ENCODE measurements around the gene ZCCHC24. TPM values are rescaled to one million over a fixed set of nuclear protein-coding genes. Genes with fewer than 3 reads are reported as not detected.

ZCCHC24 gene
- polyA plus RNA-seq, 3 donors = 3.9 to 5.0 (median 4.0) TPM

DNA sequence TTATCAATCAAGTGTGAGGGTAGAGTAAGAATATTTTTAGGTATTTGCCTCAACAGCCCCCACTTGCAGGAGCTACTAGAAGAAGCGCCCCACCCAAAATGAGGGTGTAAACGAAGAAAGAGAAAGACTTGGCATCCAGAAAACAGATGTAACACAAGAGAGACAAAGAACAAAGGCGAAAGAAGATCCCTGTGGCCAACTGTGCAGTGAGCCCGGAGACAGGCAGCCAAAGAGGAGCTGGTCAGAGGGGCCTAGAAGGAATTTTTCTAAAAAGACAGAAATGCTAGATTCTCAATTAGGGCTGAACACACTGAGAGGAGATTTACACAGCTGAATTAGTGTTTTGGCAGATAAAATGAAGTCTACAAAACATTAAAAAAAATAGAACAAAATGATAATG is 37.3 kb upstream of the ZCCHC24 start:
- peaks cover 0 to 2% (median 0%) of the 10 kb centered on the region in 7 donors for H3K9me3 Mint-ChIP-seq
- no peak overlapping the region for H3K27ac ChIP-seq (ENCODE audit: low read depth in 1 of 2, low read length in 2 of 2)

DNA sequence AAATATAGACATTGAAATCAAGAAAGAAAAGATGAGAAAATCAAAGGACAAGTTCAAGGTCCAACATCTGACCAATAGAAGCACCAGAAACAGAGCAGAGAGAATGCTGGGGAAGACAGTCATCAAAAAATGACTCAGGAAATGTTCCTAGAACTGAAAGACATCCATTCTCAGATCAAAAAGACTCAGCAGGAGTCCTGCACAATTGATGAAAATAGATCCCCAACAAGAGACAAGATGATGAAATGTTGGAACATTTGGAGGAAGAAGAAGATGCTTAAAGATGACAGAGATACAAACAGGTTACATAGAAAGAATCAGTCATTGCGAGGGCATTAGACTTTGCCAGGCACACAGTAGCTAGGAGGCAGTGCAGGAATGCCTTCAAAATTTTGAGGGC is 36.9 kb upstream of the ZCCHC24 start:
- Histone ChIP-seq H3K9me3 (replicated peaks in 1 of 2; ENCODE audit: control insufficient read depth in 1 of 2, insufficient read depth in 1 of 2, low read length in 2 of 2) (no peaks in the 10 kb centered on the region), H3K4me3 (replicated peaks in 1 of 3; ENCODE audit: low read depth in 2 of 3, low read length in 3 of 3) (no peak overlapping the region), H3K4me2 (replicated peaks; ENCODE audit: extremely low read depth, low read length, poor library complexity, severe bottlenecking) (no peak overlapping the region), H2AFZ (ENCODE audit: insufficient read depth, low read depth, low read length, poor library complexity, severe bottlenecking) (no peak overlapping the region), H3K27ac (ENCODE audit: low read depth in 1 of 2, low read length in 2 of 2) (no peak overlapping the region), H4K20me1 (ENCODE audit: insufficient read depth, low read length) (no peaks in the 10 kb centered on the region), H3K4me1 (ENCODE audit: control insufficient read depth in 1 of 2, insufficient read depth in 2 of 2, low read length in 2 of 2) (no peaks in the 10 kb centered on the region), H3K27me3 (ENCODE audit: control insufficient read depth in 2 of 2, insufficient read depth in 2 of 2, low read length in 2 of 2) (no peaks in the 10 kb centered on the region), H3K79me2 (ENCODE audit: insufficient read depth, low read length) (no peaks in the 10 kb centered on the region), H3K36me3 (replicated peaks in 1 of 2; ENCODE audit: control insufficient read depth in 1 of 2, insufficient read depth in 2 of 2, low read length in 2 of 2) (no peaks in the 10 kb centered on the region), H3K9ac (ENCODE audit: insufficient read depth, low read length, poor library complexity, severe bottlenecking) (no peak overlapping the region)
- TF ChIP-seq, protein P1, sequence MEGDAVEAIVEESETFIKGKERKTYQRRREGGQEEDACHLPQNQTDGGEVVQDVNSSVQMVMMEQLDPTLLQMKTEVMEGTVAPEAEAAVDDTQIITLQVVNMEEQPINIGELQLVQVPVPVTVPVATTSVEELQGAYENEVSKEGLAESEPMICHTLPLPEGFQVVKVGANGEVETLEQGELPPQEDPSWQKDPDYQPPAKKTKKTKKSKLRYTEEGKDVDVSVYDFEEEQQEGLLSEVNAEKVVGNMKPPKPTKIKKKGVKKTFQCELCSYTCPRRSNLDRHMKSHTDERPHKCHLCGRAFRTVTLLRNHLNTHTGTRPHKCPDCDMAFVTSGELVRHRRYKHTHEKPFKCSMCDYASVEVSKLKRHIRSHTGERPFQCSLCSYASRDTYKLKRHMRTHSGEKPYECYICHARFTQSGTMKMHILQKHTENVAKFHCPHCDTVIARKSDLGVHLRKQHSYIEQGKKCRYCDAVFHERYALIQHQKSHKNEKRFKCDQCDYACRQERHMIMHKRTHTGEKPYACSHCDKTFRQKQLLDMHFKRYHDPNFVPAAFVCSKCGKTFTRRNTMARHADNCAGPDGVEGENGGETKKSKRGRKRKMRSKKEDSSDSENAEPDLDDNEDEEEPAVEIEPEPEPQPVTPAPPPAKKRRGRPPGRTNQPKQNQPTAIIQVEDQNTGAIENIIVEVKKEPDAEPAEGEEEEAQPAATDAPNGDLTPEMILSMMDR (IDR thresholded peaks at IDR 0.05) = no peak
- Mint-ChIP-seq H3K4me1 (no peaks in the 10 kb centered on the region), H3K27ac (no peak overlapping the region), H3K27me3 (ENCODE audit: low read depth in 3 of 3) (peaks cover 10 to 18% (median 14%) of the 10 kb centered on the region in 3 donors), H3K4me3 (peak overlapping the region in 1 of 2 donors; percentile 0), H3K9me3 (peaks cover 0 to 2% (median 0%) of the 10 kb centered on the region in 7 donors), H3K36me3 (no peaks in the 10 kb centered on the region)
- intact Hi-C loops (cut with micrococcal nuclease) = no loop called here
- peak in 1 of 3 donors; percentile 17 for DNase-seq
- WGBS (ENCODE audit: insufficient coverage) = no CpG with 5 or more reads among the region's 1 CpG

More for the DNA sequence above, 37.3 kb upstream of the ZCCHC24 start:
- intact Hi-C loops (cut with micrococcal nuclease) = no loop called here
- TF ChIP-seq, protein P1 (IDR thresholded peaks at IDR 0.05) = no peak
- Histone ChIP-seq H3K36me3 (replicated peaks in 1 of 2; ENCODE audit: control insufficient read depth in 1 of 2, insufficient read depth in 2 of 2, low read length in 2 of 2) (no peaks in the 10 kb centered on the region), H3K79me2 (ENCODE audit: insufficient read depth, low read length) (no peaks in the 10 kb centered on the region), H3K9ac (ENCODE audit: insufficient read depth, low read length, poor library complexity, severe bottlenecking) (no peak overlapping the region), H3K4me1 (ENCODE audit: control insufficient read depth in 1 of 2, insufficient read depth in 2 of 2, low read length in 2 of 2) (no peaks in the 10 kb centered on the region), H2AFZ (ENCODE audit: insufficient read depth, low read depth, low read length, poor library complexity, severe bottlenecking) (no peak overlapping the region), H3K4me2 (replicated peaks; ENCODE audit: extremely low read depth, low read length, poor library complexity, severe bottlenecking) (no peak overlapping the region), H4K20me1 (ENCODE audit: insufficient read depth, low read length) (no peaks in the 10 kb centered on the region), H3K27me3 (ENCODE audit: control insufficient read depth in 2 of 2, insufficient read depth in 2 of 2, low read length in 2 of 2) (no peaks in the 10 kb centered on the region), H3K9me3 (replicated peaks in 1 of 2; ENCODE audit: control insufficient read depth in 1 of 2, insufficient read depth in 1 of 2, low read length in 2 of 2) (no peaks in the 10 kb centered on the region), H3K4me3 (replicated peaks in 1 of 3; ENCODE audit: low read depth in 2 of 3, low read length in 3 of 3) (no peak overlapping the region)
- H3K4me3 Mint-ChIP-seq = no peak overlapping the region
- no peak for DNase-seq
- no peaks in the 10 kb centered on the region for H3K36me3 Mint-ChIP-seq
- no peak overlapping the region for H3K27ac Mint-ChIP-seq
- H3K27me3 Mint-ChIP-seq (ENCODE audit: low read depth in 3 of 3) = peaks cover 6 to 18% (median 12%) of the 10 kb centered on the region in 3 donors
- H3K4me1 Mint-ChIP-seq = no peaks in the 10 kb centered on the region
- 91% methylated on average over 4 of the region's 4 CpGs for WGBS (ENCODE audit: insufficient coverage)

Measured in CD14-positive monocyte (primary cell).